Fibroblast of villous mesenchyme (primary cell): ENCODE data around the gene MAD1L1. TPM values are rescaled to one million over a fixed set of nuclear protein-coding genes. Genes with fewer than 3 reads are reported as not detected.

Experiments used
- DNase-seq: peaks from one replicate; pipeline ENCODE4 v3.0.0-alpha.2; 2010; ENCODE audit warnings: low read depth
- H3K4me3 ChIP-seq: 2 replicates; pipeline ENCODE4 v1.5.1; 2011; ENCODE audit warnings: low read depth, mild to moderate bottlenecking, low read length
- CTCF ChIP-seq: IDR thresholded peaks from 2 replicates; pipeline ENCODE4 v1.5.1; 2012; ENCODE audit warnings: low read depth, mild to moderate bottlenecking, low read length; ENCODE audit not compliant: insufficient read depth
- total RNA-seq: library from RNA; depleted of rRNA; stranded (reverse); fragments of >200 nt; gene quantifications from 2 replicates; pipeline ENCODE4 v1.2.3, GENCODE V29; 2012

MAD1L1 gene
- total RNA-seq: 43.6 and 67.6 TPM in 2 replicates

- no peak for TF ChIP-seq CTCF
- DNase-seq: peak; percentile 94
- peak within 1 kb of the TSS; percentile 80 for H3K4me3 ChIP-seq
Measured at GRCh38 chr7:2232766-2233520, at the start of gene MAD1L1. MAD1L1 (minus strand) TSS chr7:2232945; CDS start chr7:2230133, 2,812 bp downstream.

- H3K4me3 ChIP-seq: no peak overlapping the region
- no peak for TF ChIP-seq CTCF
Measured at GRCh38 chr7:2282185-2282751, 49.5 kb upstream of the MAD1L1 start.

GRCh38 chr7:2281541-2281940, 48.8 kb upstream of the MAD1L1 start:
- TF ChIP-seq CTCF: no peak
- DNase-seq: peak; percentile 66
- no peak overlapping the region for H3K4me3 ChIP-seq

More at GRCh38 chr7:2282185-2282751, 49.5 kb upstream of the MAD1L1 start:
- DNase-seq: peak; percentile 28

GRCh38 chr7:2280424-2280823, 47.7 kb upstream of the MAD1L1 start:
- no peak overlapping the region for H3K4me3 ChIP-seq
- peak; percentile 26 for DNase-seq
- no peak for TF ChIP-seq CTCF

GRCh38 chr7:2279896-2280295, 47.2 kb upstream of the MAD1L1 start:
- no peak overlapping the region for H3K4me3 ChIP-seq
- no peak for TF ChIP-seq CTCF
- DNase-seq: peak; percentile 37

- DNase-seq: no peak
- H3K4me3 ChIP-seq: no peak overlapping the region
- TF ChIP-seq CTCF: no peak
Measured at GRCh38 chr7:2278026-2278425, 45.3 kb upstream of the MAD1L1 start.
